GM12878 (cell line): ENCODE data around the gene SORT1. TPM values are rescaled to one million over a fixed set of nuclear protein-coding genes. Genes with fewer than 3 reads are reported as not detected.

Source experiments
- ATAC-seq: fragments of 200-7000 bp; cut with Tn5 transposase; 3 replicates; pipeline ENCODE4 v1.9.1; 2020; ENCODE audit warnings: mild to moderate bottlenecking, moderate library complexity
- BruUV-seq: library from RNA; stranded (reverse); fragments of 400-500 nt; replicated peaks from 2 replicates; lab custom pipeline; 2021; lab: Mats Ljungman, UMichigan
- CTCF ChIA-PET: fragments of 300-600 bp; sonication (Branson Sonifier 250); formaldehyde crosslinking; extraction: SDS; loops from one replicate; lab custom pipeline; 2021; ENCODE audit warnings: inconsistent platforms; lab: Yijun Ruan, JAX
- POLR2A ChIA-PET: fragments of 350-600 bp; formaldehyde crosslinking; extraction: SDS; loops from one replicate; lab custom pipeline; 2021; ENCODE audit warnings: inconsistent platforms; lab: Charles Lee
- RAD21 ChIA-PET: fragments of 300-600 bp; sonication (Branson Sonifier 250); formaldehyde crosslinking; loops from one replicate; lab custom pipeline; 2023; ENCODE audit warnings: antibody characterized with exemption; ENCODE audit not compliant: unreplicated experiment; lab: Charles Lee
- SMC1A ChIA-PET: fragments of 300-600 bp; sonication (Branson Sonifier 250); formaldehyde crosslinking; loops from one replicate; lab custom pipeline; 2023; ENCODE audit not compliant: unreplicated experiment, uncharacterized antibody; lab: Charles Lee
- DNase-seq: peaks from one replicate; pipeline ENCODE4 v3.0.0-alpha.2; 2011; ENCODE audit warnings: low read depth, low spot score
- FAIRE-seq: peaks from 3 replicates; lab custom pipeline; 2011; peaks lifted over from hg19 to GRCh38; lab: Jason Lieb, UNC
- H2AFZ ChIP-seq: 2 replicates; pipeline ENCODE4 v1.6.0; 2011; ENCODE audit warnings: low read depth, low read length, control low read depth; ENCODE audit not compliant: control insufficient read depth
- H3K27ac ChIP-seq: 2 replicates; pipeline ENCODE4 v1.5.1; 2011; ENCODE audit warnings: control low read depth; ENCODE audit not compliant: control insufficient read depth, insufficient read depth
- H3K27me3 ChIP-seq, 2 experiments: replicated peaks in 1 of 2; 2 replicates each; pipeline versions ENCODE4 v1.6.0 to v1.6.1; 2011; ENCODE audit warnings: low read length in 1 of 2; ENCODE audit not compliant: control insufficient read depth in 2 of 2, insufficient read depth in 2 of 2
- H3K36me3 ChIP-seq, 2 experiments: 2 replicates each; pipeline ENCODE4 v1.5.1; 2011; ENCODE audit warnings: low read length in 1 of 2; ENCODE audit not compliant: control insufficient read depth in 2 of 2, insufficient read depth in 2 of 2
- H3K4me1 ChIP-seq: 2 replicates; pipeline ENCODE4 v1.6.1; 2011; ENCODE audit warnings: mild to moderate bottlenecking, low read length, moderate library complexity, mixed read lengths; ENCODE audit not compliant: control insufficient read depth, insufficient read depth
- H3K4me2 ChIP-seq: 2 replicates; pipeline ENCODE4 v1.6.0; 2011; ENCODE audit warnings: control low read depth; ENCODE audit not compliant: control insufficient read depth, insufficient read depth
- H3K4me3 ChIP-seq: fragments of 200-600 bp; sonication (generic); 2 replicates; pipeline ENCODE4 v1.5.1; 2016
- H3K79me2 ChIP-seq: 2 replicates; pipeline ENCODE4 v1.6.0; 2011; ENCODE audit warnings: low read length; ENCODE audit not compliant: control insufficient read depth, insufficient read depth
- H3K9ac ChIP-seq: 2 replicates; pipeline ENCODE4 v1.8.0; 2011; ENCODE audit warnings: low read length, control low read depth, mixed read lengths; ENCODE audit not compliant: control insufficient read depth, insufficient read depth
- H3K9me3 ChIP-seq: replicated peaks from 3 replicates; pipeline ENCODE4 v1.5.1; 2011; ENCODE audit warnings: mild to moderate bottlenecking, low read length; ENCODE audit not compliant: control insufficient read depth, insufficient read depth
- H4K20me1 ChIP-seq: 2 replicates; pipeline ENCODE4 v1.6.0; 2011; ENCODE audit not compliant: control insufficient read depth, insufficient read depth
- FOXM1 ChIP-seq: IDR thresholded peaks from 2 replicates; pipeline ENCODE4 v1.6.1; 2012; ENCODE audit warnings: low read depth, mild to moderate bottlenecking, inconsistent platforms, low read length, moderate library complexity
- GABPA ChIP-seq: IDR thresholded peaks from 2 replicates; pipeline ENCODE4 v1.6.1; 2014; ENCODE audit warnings: antibody characterized with exemption, low read depth, mild to moderate bottlenecking, inconsistent platforms
- RELB ChIP-seq: fragments of 450-650 bp; IDR thresholded peaks from 2 replicates; pipeline ENCODE4 v1.6.1; 2017; ENCODE audit warnings: low read depth, mild to moderate bottlenecking, moderate library complexity
- ZNF274 ChIP-seq: IDR thresholded peaks from one replicate; pipeline ENCODE4 v1.8.0; 2011; ENCODE audit not compliant: insufficient read length, insufficient read depth
- WGBS: methylation state at CpG from one replicate; pipeline ENCODE4 v1.1.6; 2016; ENCODE audit warnings: low lambda C conversion rate; ENCODE audit not compliant: insufficient replicate concordance, insufficient coverage; ENCODE audit errors: missing lambda C conversion rate; 5-methylcytosine and 5-hydroxymethylcytosine counted together
- in situ Hi-C: fragments of 300-500 bp; cut with MboI; formaldehyde crosslinking; loops from 9 replicates; pipeline ENCODE4 v1.14.3; 2018; ENCODE audit warnings: mixed read lengths
- intact Hi-C: fragments of 100-400 bp; cut with micrococcal nuclease; formaldehyde crosslinking; loops from one replicate; pipeline ENCODE4 v1.14.2; 2022; ENCODE audit not compliant: unreplicated experiment
- polyA plus RNA-seq, 11 experiments: library from polyadenylated mRNA; depleted of rRNA in 4 of 11; unstranded in 6 of 11; stranded (reverse) in 5 of 11; fragments of >200 nt; fragmentation: Nextera tagmentation in 4 of 11; fragmentation: Illumina TruSeq in 1 of 11; extraction: Ambion mirVana in 4 of 11; extraction: Trizol in 1 of 11; gene quantifications; 1 replicate in 1 of 11; 2 replicates in 10 of 11; pipeline versions ENCODE4 v1.2.1 to v1.2.3, GENCODE V29; 2011 to 2016; ENCODE audit warnings: inconsistent platforms in 2 of 11, missing spikeins in 2 of 11, low read depth in 1 of 11
- total RNA-seq, 4 experiments: library from RNA; depleted of rRNA in 3 of 4; stranded (reverse); fragments of >200 nt in 3 of 4; fragmentation: Illumina TruSeq in 1 of 4; extraction: Trizol in 1 of 4; gene quantifications; 2 replicates each; pipeline versions ENCODE4 v1.2.1 to v1.2.3, GENCODE V29; 2013 to 2021

The SORT1 gene
- total and polyA plus RNA-seq, 10 of the 15 experiments (the other 5 are each of a cell fraction or from before 2014, with no cell fraction given) = 0.06 to 1.9 (median 0.33) TPM; not detected in 1

GRCh38 chr1:109423498-109423897 is 25.8 kb upstream of the SORT1 start (continued):
- no peak for TF ChIP-seq RELB
- no peak for TF ChIP-seq GABPA

GRCh38 chr1:109412551-109412950 is 14.8 kb upstream of the SORT1 start:
- Histone ChIP-seq H3K4me1 (no peaks in the 10 kb centered on the region), H3K36me3 (peaks cover 9 to 62% of the 10 kb centered on the region in 2 experiments), H3K27me3 (no peaks in the 10 kb centered on the region), H3K27ac (no peak overlapping the region), H3K79me2 (peaks cover 9% of the 10 kb centered on the region), H3K9me3 (no peaks in the 10 kb centered on the region; the same call in 2 of the 3 replicates), H4K20me1 (no peaks in the 10 kb centered on the region), H3K4me3 (no peak overlapping the region), H2AFZ (no peak overlapping the region), H3K9ac (no peak overlapping the region), H3K4me2 (no peak overlapping the region)
- ATAC-seq (no peak), DNase-seq (no peak), FAIRE-seq (no peak)
- no TSS peak for BruUV-seq
- intact Hi-C loops (no loop called here), in situ Hi-C loops (no loop called here)
- SMC1A ChIA-PET = interaction anchor here (0.6 kb wide), 1 partner anchor 14 kb away, joined by 4 read pairs; no protein-coding TSS in a partner anchor
- POLR2A ChIA-PET = interaction anchor here (0.6 to 1.0 kb wide), 5 partner anchors 13 to 579 kb away, joined by 3 to 5 read pairs (median 4); no protein-coding TSS in a partner anchor
- RAD21 ChIA-PET = no interaction called here
- TF ChIP-seq FOXM1 (no peak), ZNF274 (no peak)
- WGBS = 100% methylated on average over 2 of the region's 2 CpGs
- CTCF ChIA-PET = interaction anchor here (1.2 to 4.8 kb wide), 4 partner anchors 13 to 120 kb away, joined by 4 to 23 read pairs (median 4); partner anchors contain the start of genes PSMA5 and SORT1
